Breast epithelium (tissue), 3 donors: ENCODE data around the gene FAM135A.

Source experiments
- CTCF ChIP-seq, 3 donors: fragments of 450-650 bp; IDR thresholded peaks; one replicate each; pipeline ENCODE4 v1.5.1; 2016 to 2017; ENCODE audit warnings: antibody characterized with exemption in 3 of 3, mild to moderate bottlenecking in 3 of 3, moderate library complexity in 3 of 3
- POLR2A ChIP-seq: fragments of 450-650 bp; IDR thresholded peaks from one replicate; pipeline ENCODE4 v1.6.1; 2016; ENCODE audit warnings: antibody characterized with exemption, mild to moderate bottlenecking, moderate library complexity

DNA sequence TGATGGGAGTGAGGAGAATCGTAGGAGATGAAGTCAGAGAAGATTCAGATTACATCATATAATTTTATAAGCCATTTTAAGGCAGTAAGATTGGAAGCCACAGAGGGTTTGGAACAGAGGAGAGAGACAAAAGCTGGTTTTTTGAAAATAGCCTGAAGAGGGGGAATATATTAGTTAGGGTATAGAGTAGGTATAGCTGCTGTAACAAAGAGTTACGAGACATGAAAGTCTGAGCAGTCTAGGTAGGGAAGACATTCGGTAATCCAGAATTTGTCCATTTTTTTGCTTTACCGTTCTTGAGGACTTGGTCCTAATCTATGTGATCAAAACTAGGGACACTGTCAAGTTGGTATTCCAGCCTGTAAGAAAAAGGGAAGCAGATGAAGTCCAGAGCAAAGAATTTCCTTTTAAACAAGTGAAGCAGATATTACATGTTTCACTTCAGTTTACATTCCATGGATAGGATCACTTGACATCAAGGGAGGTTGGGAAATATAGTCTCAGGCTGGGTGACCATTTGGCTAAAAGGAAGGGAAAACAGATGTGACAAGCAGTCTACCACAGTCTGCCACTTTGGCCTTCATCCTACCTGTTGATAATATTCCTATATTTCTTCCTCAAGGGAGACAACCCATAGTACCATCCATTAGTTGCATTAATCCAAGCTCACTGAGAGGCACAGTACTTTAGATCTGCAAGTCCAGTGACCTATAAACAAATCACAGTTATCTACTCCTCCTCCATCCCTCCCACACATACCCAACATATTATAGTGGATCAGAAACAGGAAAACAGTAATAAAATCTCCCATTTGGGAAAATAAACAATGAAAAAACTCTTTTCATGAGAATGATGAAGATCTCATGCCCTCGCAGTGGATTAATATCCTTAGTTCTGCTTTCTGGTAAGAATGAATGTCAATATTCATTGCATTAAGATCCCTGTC lies 10.2 kb downstream of the FAM135A start:
- TF ChIP-seq CTCF (IDR thresholded peaks at IDR 0.05) (no peak), POLR2A (no peak)
